Activated CD4-positive, alpha-beta memory T cell treated with anti-CD3 and anti-CD28 coated beads, Interleukin-2, amount 10 ng/mL, durations not matched to agents 7 days and 5 days (primary cell): ENCODE data around the gene TCF19. TPM values are rescaled to one million over a fixed set of nuclear protein-coding genes. Genes with fewer than 3 reads are reported as not detected.
"Not testable (repeated sequence)": the region's sequence is repeated elsewhere in the genome, so short reads cannot be mapped to it uniquely, and the experiment has no call there.

ENCODE experiments used
- CTCF ChIA-PET: fragments of 350-600 bp; sonication (Branson Sonifier 250); formaldehyde crosslinking; loops from one replicate; lab custom pipeline; 2021; ENCODE audit warnings: antibody characterized with exemption, inconsistent platforms; lab: Charles Lee
- POLR2A ChIA-PET: fragments of 350-600 bp; sonication (Branson Sonifier 250); formaldehyde crosslinking; loops from one replicate; lab custom pipeline; 2021; ENCODE audit warnings: antibody characterized with exemption; lab: Charles Lee
- DNase-seq: peaks from one replicate; pipeline ENCODE4 v3.0.0-alpha.2; 2020
- H3K27ac Mint-ChIP-seq: one replicate; pipeline ENCODE4 v1.8.0; 2021; ENCODE audit warnings: mild to moderate bottlenecking, mixed read lengths
- H3K27me3 Mint-ChIP-seq: one replicate; pipeline ENCODE4 v1.8.0; 2021; ENCODE audit warnings: mixed read lengths
- H3K36me3 Mint-ChIP-seq: one replicate; pipeline ENCODE4 v1.8.0; 2021; ENCODE audit warnings: low read depth, mixed read lengths
- H3K4me1 Mint-ChIP-seq: one replicate; pipeline ENCODE4 v1.8.0; 2021; ENCODE audit warnings: mixed read lengths
- H3K4me3 Mint-ChIP-seq: one replicate; pipeline ENCODE4 v1.8.0; 2021; ENCODE audit warnings: mild to moderate bottlenecking, mixed read lengths
- H3K9me3 Mint-ChIP-seq: one replicate; pipeline ENCODE4 v1.8.0; 2021; ENCODE audit warnings: mixed read lengths
- total RNA-seq, 2 experiments: library from RNA; stranded (reverse); gene quantifications; one replicate each; pipeline ENCODE4 v1.2.3, GENCODE V29; 2021

Gene TCF19
- total RNA-seq, 2 experiments from 2014 or later, result 78.9 to 80.7 TPM

GRCh38 chr6:31169123-31169857 is 10.9 kb downstream of the TCF19 start:
- no peaks in the 10 kb centered on the region for H3K9me3 Mint-ChIP-seq
- no peak for DNase-seq
- no peak overlapping the region for H3K27ac Mint-ChIP-seq
- peaks cover 2% of the 10 kb centered on the region for H3K36me3 Mint-ChIP-seq
- H3K4me3 Mint-ChIP-seq, result no peak overlapping the region
- POLR2A ChIA-PET, result interaction anchor here (0.7 to 1.7 kb wide), 2 partner anchors 10 to 198 kb away, joined by 3 to 5 read pairs; no protein-coding TSS in a partner anchor
- H3K4me1 Mint-ChIP-seq, result peaks cover 3% of the 10 kb centered on the region
- CTCF ChIA-PET, result no interaction called here
- no peaks in the 10 kb centered on the region for H3K27me3 Mint-ChIP-seq

- H3K4me1 Mint-ChIP-seq, H3K36me3 Mint-ChIP-seq, DNase-seq, H3K27ac Mint-ChIP-seq, CTCF ChIA-PET, H3K4me3 Mint-ChIP-seq, H3K9me3 Mint-ChIP-seq, H3K27me3 Mint-ChIP-seq: not testable (repeated sequence)
- POLR2A ChIA-PET, result interaction anchor here (0.7 to 1.7 kb wide), 2 partner anchors 11 to 197 kb away, joined by 3 to 5 read pairs; no protein-coding TSS in a partner anchor
These were observed 11.6 kb downstream of the TCF19 start for GRCh38 chr6:31169858-31170599.

GRCh38 chr6:31170600-31170881 is 12.2 kb downstream of the TCF19 start, which contains the start of gene POU5F1:
Gene POU5F1 (minus strand): TSS chr6:31170682. CDS start chr6:31170620, 62 bp downstream.
- Mint-ChIP-seq H3K4me3 (no peak within 1 kb of the TSS), H3K27ac (no peak within 1 kb of the TSS), H3K36me3 (no peaks in the 10 kb centered on the region), H3K4me1 (no peaks in the 10 kb centered on the region), H3K9me3 (no peaks in the 10 kb centered on the region), H3K27me3 (no peaks in the 10 kb centered on the region)
- no peak for DNase-seq
- CTCF ChIA-PET, result no interaction called here
- POLR2A ChIA-PET, result no interaction called here

GRCh38 chr6:31170987-31171671 is 12.7 kb downstream of the TCF19 start:
- H3K36me3 Mint-ChIP-seq, result no peaks in the 10 kb centered on the region
- no peak for DNase-seq
- H3K27me3 Mint-ChIP-seq, result no peaks in the 10 kb centered on the region
- peaks cover 3% of the 10 kb centered on the region for H3K4me1 Mint-ChIP-seq
- H3K9me3 Mint-ChIP-seq, result no peaks in the 10 kb centered on the region
- CTCF ChIA-PET, result no interaction called here
- POLR2A ChIA-PET, result interaction anchor here (1.7 kb wide), 1 partner anchor 12 kb away, joined by 9 read pairs; the partner anchor contains the start of gene TCF19
- H3K4me3 Mint-ChIP-seq, result no peak overlapping the region
- H3K27ac Mint-ChIP-seq, result no peak overlapping the region

GRCh38 chr6:31171931-31172905 is 13.8 kb downstream of the TCF19 start:
- Mint-ChIP-seq H3K4me3 (no peak overlapping the region), H3K27me3 (no peaks in the 10 kb centered on the region), H3K9me3 (no peaks in the 10 kb centered on the region), H3K36me3 (no peaks in the 10 kb centered on the region), H3K4me1 (peaks cover 3% of the 10 kb centered on the region), H3K27ac (no peak overlapping the region)
- DNase-seq, result no peak
- ChIA-PET CTCF (interaction anchor here (0.5 kb wide), 1 partner anchor 19 kb away, joined by 3 read pairs; no protein-coding TSS in a partner anchor), POLR2A (interaction anchor here (1.7 kb wide), 1 partner anchor 13 kb away, joined by 9 read pairs; the partner anchor contains the start of gene TCF19)

- no peak overlapping the region for H3K27ac Mint-ChIP-seq
- ChIA-PET POLR2A (interaction anchor here (1.7 kb wide), 1 partner anchor 14 kb away, joined by 9 read pairs; the partner anchor contains the start of gene TCF19), CTCF (interaction anchor here (0.5 kb wide), 1 partner anchor 19 kb away, joined by 3 read pairs; no protein-coding TSS in a partner anchor)
- H3K36me3 Mint-ChIP-seq, result no peaks in the 10 kb centered on the region
- no peaks in the 10 kb centered on the region for H3K9me3 Mint-ChIP-seq
- no peak overlapping the region for H3K4me3 Mint-ChIP-seq
- DNase-seq, result no peak
- H3K4me1 Mint-ChIP-seq, result peaks cover 8% of the 10 kb centered on the region
- no peaks in the 10 kb centered on the region for H3K27me3 Mint-ChIP-seq
These were observed 14.6 kb downstream of the TCF19 start for GRCh38 chr6:31172973-31173384.

GRCh38 chr6:31173406-31173805 is 15.0 kb downstream of the TCF19 start:
- CTCF ChIA-PET, result no interaction called here
- H3K27ac Mint-ChIP-seq, result no peak overlapping the region
- H3K27me3 Mint-ChIP-seq, result no peaks in the 10 kb centered on the region
- H3K4me1 Mint-ChIP-seq, result peaks cover 12% of the 10 kb centered on the region
- no peak for DNase-seq
- no peak overlapping the region for H3K4me3 Mint-ChIP-seq
- POLR2A ChIA-PET, result no interaction called here
- no peaks in the 10 kb centered on the region for H3K36me3 Mint-ChIP-seq
- no peaks in the 10 kb centered on the region for H3K9me3 Mint-ChIP-seq

- ChIA-PET POLR2A (interaction anchor here (1.1 kb wide), 1 partner anchor 29 kb away, joined by 3 read pairs; no protein-coding TSS in a partner anchor), CTCF (no interaction called here)
These were observed 16.0 kb downstream of the TCF19 start for GRCh38 chr6:31174378-31174777.

GRCh38 chr6:31175971-31176370 is 17.6 kb downstream of the TCF19 start:
- POLR2A ChIA-PET, result interaction anchor here (0.6 to 2.6 kb wide), 3 partner anchors 9 to 21 kb away, joined by 3 to 9 read pairs (median 3); partner anchors contain the start of gene TCF19
- H3K4me3 Mint-ChIP-seq, result no peak overlapping the region
- H3K27me3 Mint-ChIP-seq, result no peaks in the 10 kb centered on the region
- no peak overlapping the region for H3K27ac Mint-ChIP-seq
- CTCF ChIA-PET, result interaction anchor here (1.8 kb wide), 1 partner anchor 191 kb away, joined by 6 read pairs; no protein-coding TSS in a partner anchor
- DNase-seq, result no peak
- no peaks in the 10 kb centered on the region for H3K9me3 Mint-ChIP-seq
- H3K4me1 Mint-ChIP-seq, result peaks cover 32% of the 10 kb centered on the region
- no peaks in the 10 kb centered on the region for H3K36me3 Mint-ChIP-seq

More at GRCh38 chr6:31174378-31174777, 16.0 kb downstream of the TCF19 start:
- H3K4me1 Mint-ChIP-seq, result peaks cover 22% of the 10 kb centered on the region
- no peaks in the 10 kb centered on the region for H3K9me3 Mint-ChIP-seq
- H3K4me3 Mint-ChIP-seq, result no peak overlapping the region
- DNase-seq, result no peak
- no peak overlapping the region for H3K27ac Mint-ChIP-seq
- no peaks in the 10 kb centered on the region for H3K36me3 Mint-ChIP-seq
- no peaks in the 10 kb centered on the region for H3K27me3 Mint-ChIP-seq

GRCh38 chr6:31178143-31179041 is 20.0 kb downstream of the TCF19 start:
- DNase-seq, result no peak
- no peaks in the 10 kb centered on the region for H3K36me3 Mint-ChIP-seq
- peak overlapping the region; percentile 29 for H3K27ac Mint-ChIP-seq
- H3K9me3 Mint-ChIP-seq, result no peaks in the 10 kb centered on the region
- H3K4me3 Mint-ChIP-seq, result no peak overlapping the region
- POLR2A ChIA-PET, result interaction anchor here (0.6 to 2.6 kb wide), 3 partner anchors 19 to 223 kb away, joined by 3 to 9 read pairs (median 4); no protein-coding TSS in a partner anchor
- H3K4me1 Mint-ChIP-seq, result peaks cover 32% of the 10 kb centered on the region
- CTCF ChIA-PET, result no interaction called here
- H3K27me3 Mint-ChIP-seq, result no peaks in the 10 kb centered on the region

GRCh38 chr6:31179042-31179386 is 20.6 kb downstream of the TCF19 start:
- Mint-ChIP-seq H3K27ac (peak overlapping the region; percentile 29), H3K36me3 (no peaks in the 10 kb centered on the region), H3K4me1 (peaks cover 32% of the 10 kb centered on the region), H3K9me3 (no peaks in the 10 kb centered on the region), H3K27me3 (no peaks in the 10 kb centered on the region), H3K4me3 (no peak overlapping the region)
- ChIA-PET POLR2A (interaction anchor here (1.5 kb wide), 1 partner anchor 20 kb away, joined by 4 read pairs; no protein-coding TSS in a partner anchor), CTCF (no interaction called here)
- no peak for DNase-seq
